HL-60 (cell line): ENCODE data around the gene FTCD.

Experiments used
- DNase-seq, 2 experiments: peaks; one replicate each; pipeline ENCODE4 v3.0.0-alpha.2; 2010 to 2020; ENCODE audit warnings: low read depth in 1 of 2, low spot score in 1 of 2
- H3K27ac ChIP-seq: fragments of 250-450 bp; sonication (Bioruptor Pico); replicated peaks from 2 replicates; pipeline ENCODE4 v1.5.1; 2020; ENCODE audit warnings: mild to moderate bottlenecking, moderate library complexity
- H3K27me3 ChIP-seq: fragments of 250-450 bp; sonication (Bioruptor Pico); 2 replicates; pipeline ENCODE4 v1.5.1; 2021; ENCODE audit warnings: mild to moderate bottlenecking, moderate library complexity; ENCODE audit not compliant: insufficient read depth, poor library complexity, severe bottlenecking
- H3K4me3 ChIP-seq: replicated peaks from 2 replicates; pipeline ENCODE4 v1.5.1; 2011; ENCODE audit warnings: mild to moderate bottlenecking, control low read depth, low read length; ENCODE audit not compliant: insufficient read depth
- GABPA ChIP-seq: IDR thresholded peaks from 2 replicates; pipeline ENCODE4 v1.6.1; 2012; ENCODE audit warnings: low read depth
- POLR2AphosphoS5 ChIP-seq: IDR thresholded peaks from 2 replicates; pipeline ENCODE4 v1.6.1; 2012; ENCODE audit warnings: low read depth
- SPI1 ChIP-seq: IDR thresholded peaks from 2 replicates; pipeline ENCODE4 v1.6.1; 2012; ENCODE audit warnings: low read depth, mild to moderate bottlenecking, borderline replicate concordance
- TF ChIP-seq, protein P1 (sequence below): IDR thresholded peaks from one replicate; pipeline ENCODE4 v1.5.1; 2011; ENCODE audit warnings: low read length, control low read depth, inconsistent platforms; ENCODE audit not compliant: insufficient read depth
- TF ChIP-seq, protein P2 (sequence below): IDR thresholded peaks from 2 replicates; pipeline ENCODE4 v1.6.1; 2012; ENCODE audit warnings: low read depth; ENCODE audit not compliant: insufficient replicate concordance

FTCD gene

DNA sequence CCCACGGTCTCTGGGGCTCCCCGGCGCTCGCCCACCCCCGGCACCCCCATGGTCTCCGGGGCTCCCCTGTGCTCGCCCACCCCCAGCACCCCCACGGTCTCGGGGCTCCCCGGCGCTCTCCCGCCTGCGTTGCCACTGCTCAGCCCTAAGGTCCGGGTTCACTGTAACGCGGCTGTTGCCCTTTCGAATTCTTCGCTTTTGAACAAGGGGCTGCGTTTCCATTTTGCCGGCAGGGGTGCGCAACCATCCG, 5.2 kb upstream of the FTCD start:
- TF ChIP-seq, protein P1, sequence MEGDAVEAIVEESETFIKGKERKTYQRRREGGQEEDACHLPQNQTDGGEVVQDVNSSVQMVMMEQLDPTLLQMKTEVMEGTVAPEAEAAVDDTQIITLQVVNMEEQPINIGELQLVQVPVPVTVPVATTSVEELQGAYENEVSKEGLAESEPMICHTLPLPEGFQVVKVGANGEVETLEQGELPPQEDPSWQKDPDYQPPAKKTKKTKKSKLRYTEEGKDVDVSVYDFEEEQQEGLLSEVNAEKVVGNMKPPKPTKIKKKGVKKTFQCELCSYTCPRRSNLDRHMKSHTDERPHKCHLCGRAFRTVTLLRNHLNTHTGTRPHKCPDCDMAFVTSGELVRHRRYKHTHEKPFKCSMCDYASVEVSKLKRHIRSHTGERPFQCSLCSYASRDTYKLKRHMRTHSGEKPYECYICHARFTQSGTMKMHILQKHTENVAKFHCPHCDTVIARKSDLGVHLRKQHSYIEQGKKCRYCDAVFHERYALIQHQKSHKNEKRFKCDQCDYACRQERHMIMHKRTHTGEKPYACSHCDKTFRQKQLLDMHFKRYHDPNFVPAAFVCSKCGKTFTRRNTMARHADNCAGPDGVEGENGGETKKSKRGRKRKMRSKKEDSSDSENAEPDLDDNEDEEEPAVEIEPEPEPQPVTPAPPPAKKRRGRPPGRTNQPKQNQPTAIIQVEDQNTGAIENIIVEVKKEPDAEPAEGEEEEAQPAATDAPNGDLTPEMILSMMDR = no peak
- TF ChIP-seq GABPA = no peak
- Histone ChIP-seq H3K27ac (no peak overlapping the region), H3K27me3 (no peaks in the 10 kb centered on the region), H3K4me3 (no peak overlapping the region)
- no peak for DNase-seq

DNA sequence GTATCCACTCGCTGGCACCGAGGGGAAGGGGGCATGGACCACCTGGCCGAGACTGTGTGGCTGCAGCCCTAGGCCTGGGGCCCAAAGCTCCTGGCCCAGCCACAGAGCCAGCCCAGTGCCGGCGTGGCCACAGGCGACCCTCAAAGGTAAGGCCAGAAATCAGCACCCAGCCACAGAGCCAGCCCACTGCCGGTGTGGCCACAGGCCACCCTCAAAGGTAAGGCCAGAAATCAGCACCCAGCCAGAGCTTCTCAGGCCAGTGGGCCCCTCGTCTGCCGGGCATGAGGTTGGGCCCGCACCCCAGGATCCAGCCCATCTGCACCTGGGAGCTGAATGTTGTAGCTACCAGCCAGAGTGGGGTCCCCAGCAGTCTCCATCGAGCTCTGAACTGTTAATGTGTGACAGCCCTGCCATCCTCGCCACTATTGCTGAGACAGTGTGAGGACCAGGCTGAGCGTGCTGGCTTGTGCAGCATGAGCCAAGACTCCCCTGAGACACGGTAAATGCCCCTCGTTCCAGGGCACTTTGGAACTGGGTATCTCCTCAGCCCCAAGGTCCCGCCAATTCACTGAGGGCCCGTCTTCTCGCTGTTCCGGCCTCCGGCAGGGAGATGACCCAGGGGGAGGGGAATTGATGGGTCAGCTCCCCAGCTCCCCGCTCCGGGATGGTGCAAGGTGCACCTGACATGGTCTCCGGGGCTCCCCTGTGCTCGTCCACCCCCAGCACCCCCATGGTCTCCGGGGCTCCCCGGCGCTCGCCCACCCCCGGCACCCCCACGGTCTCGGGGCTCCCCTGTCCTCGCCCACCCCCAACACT, 4.7 kb upstream of the FTCD start:
- H3K27ac ChIP-seq = no peak overlapping the region
- H3K27me3 ChIP-seq = no peaks in the 10 kb centered on the region
- no peak for DNase-seq
- TF ChIP-seq POLR2AphosphoS5 (no peak), GABPA (no peak), SPI1 (no peak)
- TF ChIP-seq, protein P2, sequence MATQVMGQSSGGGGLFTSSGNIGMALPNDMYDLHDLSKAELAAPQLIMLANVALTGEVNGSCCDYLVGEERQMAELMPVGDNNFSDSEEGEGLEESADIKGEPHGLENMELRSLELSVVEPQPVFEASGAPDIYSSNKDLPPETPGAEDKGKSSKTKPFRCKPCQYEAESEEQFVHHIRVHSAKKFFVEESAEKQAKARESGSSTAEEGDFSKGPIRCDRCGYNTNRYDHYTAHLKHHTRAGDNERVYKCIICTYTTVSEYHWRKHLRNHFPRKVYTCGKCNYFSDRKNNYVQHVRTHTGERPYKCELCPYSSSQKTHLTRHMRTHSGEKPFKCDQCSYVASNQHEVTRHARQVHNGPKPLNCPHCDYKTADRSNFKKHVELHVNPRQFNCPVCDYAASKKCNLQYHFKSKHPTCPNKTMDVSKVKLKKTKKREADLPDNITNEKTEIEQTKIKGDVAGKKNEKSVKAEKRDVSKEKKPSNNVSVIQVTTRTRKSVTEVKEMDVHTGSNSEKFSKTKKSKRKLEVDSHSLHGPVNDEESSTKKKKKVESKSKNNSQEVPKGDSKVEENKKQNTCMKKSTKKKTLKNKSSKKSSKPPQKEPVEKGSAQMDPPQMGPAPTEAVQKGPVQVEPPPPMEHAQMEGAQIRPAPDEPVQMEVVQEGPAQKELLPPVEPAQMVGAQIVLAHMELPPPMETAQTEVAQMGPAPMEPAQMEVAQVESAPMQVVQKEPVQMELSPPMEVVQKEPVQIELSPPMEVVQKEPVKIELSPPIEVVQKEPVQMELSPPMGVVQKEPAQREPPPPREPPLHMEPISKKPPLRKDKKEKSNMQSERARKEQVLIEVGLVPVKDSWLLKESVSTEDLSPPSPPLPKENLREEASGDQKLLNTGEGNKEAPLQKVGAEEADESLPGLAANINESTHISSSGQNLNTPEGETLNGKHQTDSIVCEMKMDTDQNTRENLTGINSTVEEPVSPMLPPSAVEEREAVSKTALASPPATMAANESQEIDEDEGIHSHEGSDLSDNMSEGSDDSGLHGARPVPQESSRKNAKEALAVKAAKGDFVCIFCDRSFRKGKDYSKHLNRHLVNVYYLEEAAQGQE = no peak
- TF ChIP-seq, protein P1 = no peak
- no peak overlapping the region for H3K4me3 ChIP-seq

DNA sequence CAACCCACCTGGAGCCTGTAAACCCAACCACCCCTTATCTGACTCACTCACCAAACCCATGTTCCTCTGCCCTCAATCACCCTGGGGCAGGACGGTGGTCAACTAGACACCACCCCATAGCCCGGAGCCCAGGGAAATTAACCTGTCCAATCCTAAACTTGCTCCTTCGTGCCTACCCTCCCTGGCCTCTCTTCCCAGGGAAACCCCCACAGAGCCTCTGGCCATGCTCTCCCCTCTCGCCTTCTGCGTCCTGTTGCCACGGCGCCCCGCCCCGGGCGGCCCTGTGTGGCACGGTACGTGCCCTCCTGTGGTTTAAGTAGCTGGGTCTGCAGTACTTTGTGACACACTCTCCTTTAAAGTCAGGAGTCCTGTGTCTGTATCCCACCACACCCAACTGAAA, 4.0 kb upstream of the FTCD start:
- Histone ChIP-seq H3K4me3 (no peak overlapping the region), H3K27ac (no peak overlapping the region), H3K27me3 (no peaks in the 10 kb centered on the region)
- DNase-seq = no peak
- no peak for TF ChIP-seq POLR2AphosphoS5
- TF ChIP-seq, protein P1 = no peak
- TF ChIP-seq GABPA = no peak
- TF ChIP-seq, protein P2 = no peak
- TF ChIP-seq SPI1 = no peak
